GM18861 (cell line): ENCODE measurements around the gene TMEM132D.
"Not testable (repeated sequence)": the region's sequence is repeated elsewhere in the genome, so short reads cannot be mapped to it uniquely, and the experiment has no call there.

Experiments used
- ATAC-seq: cut with Tn5 transposase; IDR thresholded peaks from one replicate; pipeline ENCODE4 v1.9.1; 2021; ENCODE audit not compliant: unreplicated experiment

Gene TMEM132D

GRCh38 chr12:129201029-129201428 lies 702.8 kb downstream of the TMEM132D start:
- no peak for ATAC-seq

- ATAC-seq = no peak
Observed at GRCh38 chr12:129200576-129200975, 703.2 kb downstream of the TMEM132D start.

- ATAC-seq = no peak
Observed at GRCh38 chr12:129196927-129197326, 706.9 kb downstream of the TMEM132D start.

- ATAC-seq = no peak
Observed at GRCh38 chr12:129195081-129195480, 708.7 kb downstream of the TMEM132D start.

- no peak for ATAC-seq
Observed at GRCh38 chr12:129193263-129193871, 710.5 kb downstream of the TMEM132D start.

GRCh38 chr12:129190827-129191226 lies 713.0 kb downstream of the TMEM132D start:
- no peak for ATAC-seq

GRCh38 chr12:129189879-129190278 lies 713.9 kb downstream of the TMEM132D start:
- ATAC-seq = not testable (repeated sequence)

GRCh38 chr12:129186952-129187351 lies 716.9 kb downstream of the TMEM132D start:
- ATAC-seq = no peak

- no peak for ATAC-seq
Observed at GRCh38 chr12:129185855-129186254, 718.0 kb downstream of the TMEM132D start.

GRCh38 chr12:129184127-129184928 lies 719.5 kb downstream of the TMEM132D start:
- no peak for ATAC-seq

GRCh38 chr12:129179941-129180553 lies 723.8 kb downstream of the TMEM132D start:
- no peak for ATAC-seq

- no peak for ATAC-seq
Observed at GRCh38 chr12:129169928-129170327, 733.9 kb downstream of the TMEM132D start.

- no peak for ATAC-seq
Observed at GRCh38 chr12:129163861-129164260, 740.0 kb downstream of the TMEM132D start.

- no peak for ATAC-seq
Observed at GRCh38 chr12:129163461-129163860, 740.4 kb downstream of the TMEM132D start.

GRCh38 chr12:129162805-129163204 lies 741.0 kb downstream of the TMEM132D start:
- ATAC-seq = no peak

GRCh38 chr12:129161511-129161910 lies 742.3 kb downstream of the TMEM132D start:
- ATAC-seq = no peak

- ATAC-seq = no peak
Observed at GRCh38 chr12:129160282-129160681, 743.5 kb downstream of the TMEM132D start.

GRCh38 chr12:129152351-129153104 lies 751.3 kb downstream of the TMEM132D start:
- ATAC-seq = no peak

GRCh38 chr12:129150721-129151120 lies 753.1 kb downstream of the TMEM132D start:
- ATAC-seq = no peak

- no peak for ATAC-seq
Observed at GRCh38 chr12:129145381-129145780, 758.4 kb downstream of the TMEM132D start.

GRCh38 chr12:129138776-129139175 lies 765.0 kb downstream of the TMEM132D start:
- ATAC-seq = no peak
